Activated CD4-positive, alpha-beta T cell treated with anti-CD3 and anti-CD28 coated beads, Interleukin-2, amount 50 U/mL, for 4 hours (primary cell): ENCODE measurements around the gene SCUBE1.
"Not testable (repeated sequence)": the region's sequence is repeated elsewhere in the genome, so short reads cannot be mapped to it uniquely, and the experiment has no call there.

ENCODE experiments used
- DNase-seq, 2 experiments: peaks; one replicate each; pipeline ENCODE4 v3.0.0-alpha.2; 2020

Gene SCUBE1

DNA sequence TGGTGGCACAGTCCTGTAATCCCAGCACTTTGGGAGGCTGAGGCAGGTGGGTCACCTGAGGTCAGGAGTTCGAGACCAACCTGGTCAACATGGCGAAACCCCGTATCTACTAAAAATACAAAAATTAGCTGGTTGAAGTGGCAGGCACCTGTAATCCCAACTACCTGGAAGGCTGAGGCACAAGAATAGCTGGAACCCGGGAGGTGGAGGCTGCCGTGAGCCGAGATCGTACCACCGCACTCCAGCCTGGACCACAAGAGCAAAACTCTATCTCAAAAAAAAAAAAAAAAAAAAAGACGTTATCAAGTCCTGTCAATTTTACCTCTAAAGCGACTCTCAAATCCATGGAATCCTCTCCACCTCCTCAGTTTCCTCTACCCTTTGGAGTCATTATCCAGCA is 12.5 kb upstream of the SCUBE1 start:
- DNase-seq, result not testable (repeated sequence)

DNA sequence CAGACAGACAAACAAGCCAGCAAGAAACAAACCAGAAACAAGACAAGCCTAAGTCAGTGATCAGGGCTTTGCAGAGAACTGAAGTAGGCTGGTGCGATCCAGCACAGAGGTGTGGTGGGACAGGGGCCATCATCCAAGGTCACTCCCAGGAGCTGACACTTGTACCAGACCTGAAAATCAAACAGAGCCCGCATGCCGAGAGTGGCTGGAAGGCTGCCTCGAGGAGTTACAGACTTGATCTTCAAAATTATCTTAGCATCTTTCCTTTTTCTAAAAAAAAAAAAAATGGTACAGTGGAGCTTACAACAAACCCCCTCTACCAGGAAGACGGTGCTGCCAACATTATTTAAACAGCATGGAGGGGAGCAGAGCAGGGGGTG is 8.8 kb upstream of the SCUBE1 start:
- DNase-seq, result no peak

DNA sequence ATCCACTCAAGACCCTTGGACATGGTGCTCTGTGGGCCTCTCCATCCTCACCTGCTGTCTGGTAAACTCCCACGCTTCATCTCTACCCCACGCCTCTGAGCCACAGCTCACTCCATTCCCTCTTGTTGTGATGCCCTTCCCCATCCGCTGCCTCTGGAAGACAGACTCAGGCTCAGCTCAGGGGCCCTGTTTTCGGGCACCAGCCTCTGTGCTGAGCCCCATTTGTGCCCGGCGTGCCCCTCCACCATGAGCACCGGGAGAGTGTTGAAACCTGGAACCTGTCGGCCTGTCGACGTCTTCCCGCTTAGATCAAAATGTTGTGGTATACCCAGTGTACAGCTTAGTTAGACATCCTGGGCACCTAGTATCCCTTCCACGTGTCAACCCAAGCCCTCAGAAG is 6.5 kb upstream of the SCUBE1 start:
- DNase-seq, result no peak

DNA sequence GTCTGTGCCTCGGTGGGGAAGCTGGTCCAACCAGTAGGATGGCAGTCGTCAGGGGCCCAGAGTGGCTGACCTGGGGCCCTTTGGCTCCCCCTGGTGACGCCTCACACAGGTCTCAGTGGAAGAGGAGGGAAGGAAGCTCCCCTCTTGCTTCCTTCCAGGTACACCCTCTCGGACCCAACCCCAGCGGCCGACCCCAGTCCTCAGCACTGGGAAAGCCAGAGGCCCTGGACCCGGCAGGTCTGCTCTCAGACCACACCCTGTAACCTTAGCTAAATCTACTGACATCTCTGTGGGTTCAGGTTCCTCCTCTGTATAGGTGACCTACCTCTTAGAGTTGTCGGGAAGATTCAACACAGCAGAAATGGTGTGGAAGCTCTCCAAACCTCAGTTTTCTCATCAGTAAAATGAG is 3.4 kb upstream of the SCUBE1 start:
- peak; percentile 59 to 64 for DNase-seq

DNA sequence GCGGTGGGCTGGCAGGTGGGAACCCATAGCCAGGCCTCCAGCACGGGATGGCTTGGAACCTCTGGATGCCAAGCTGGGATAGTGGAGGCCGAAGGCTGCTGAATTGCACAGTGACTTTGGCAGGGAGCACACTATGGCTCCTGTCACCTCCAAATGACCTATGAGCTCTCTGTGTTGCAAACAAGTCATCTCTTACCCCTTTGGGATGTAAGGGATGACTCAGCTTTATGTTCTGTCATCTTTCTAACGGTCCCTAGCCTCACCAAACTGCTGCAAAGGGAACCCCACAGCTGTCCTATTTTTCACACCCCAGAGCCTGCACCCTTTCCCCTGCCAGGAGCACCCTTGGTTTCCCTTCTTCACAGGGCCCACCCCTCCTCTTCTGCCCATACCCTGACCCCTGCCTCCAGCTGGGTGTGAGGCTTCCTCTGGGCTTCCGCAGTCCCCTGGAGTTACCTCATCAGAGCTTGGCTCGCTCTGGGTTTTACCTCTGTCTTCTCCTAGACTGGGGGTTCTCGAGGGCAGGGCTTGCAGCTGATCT is 2.7 kb upstream of the SCUBE1 start:
- no peak for DNase-seq

DNA sequence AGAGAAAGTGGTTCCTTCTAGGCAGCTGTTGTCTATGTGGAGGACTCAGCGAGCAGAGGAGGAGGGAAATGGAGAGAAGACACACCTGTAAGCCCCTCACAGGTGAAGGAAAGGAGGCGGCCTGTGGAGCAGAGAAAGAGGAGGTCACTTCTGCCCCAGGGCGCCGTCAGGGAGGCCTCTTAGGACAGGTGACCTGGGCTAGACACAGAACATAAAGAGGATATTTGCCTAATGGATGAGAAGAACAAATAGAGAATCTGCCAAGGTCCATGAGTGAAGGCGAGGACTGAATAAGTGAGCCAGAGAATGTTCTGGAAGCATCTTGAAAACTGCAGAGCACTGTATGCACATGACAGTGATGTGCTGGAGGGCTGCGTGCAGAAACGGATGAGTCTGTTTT is 2.2 kb upstream of the SCUBE1 start:
- no peak for DNase-seq

DNA sequence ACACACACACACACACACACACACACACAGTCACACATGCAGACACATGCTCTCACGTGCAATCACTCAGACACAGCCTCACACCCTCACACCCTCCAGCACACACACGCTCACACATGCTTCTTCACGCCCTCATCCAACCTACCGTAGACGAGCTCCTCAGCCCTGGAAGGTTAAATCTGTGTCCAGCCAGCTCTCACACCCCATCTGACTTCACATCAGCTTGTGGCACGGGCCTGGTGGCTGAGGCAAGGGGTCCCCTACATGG is 1.3 kb upstream of the SCUBE1 start:
- no peak for DNase-seq

DNA sequence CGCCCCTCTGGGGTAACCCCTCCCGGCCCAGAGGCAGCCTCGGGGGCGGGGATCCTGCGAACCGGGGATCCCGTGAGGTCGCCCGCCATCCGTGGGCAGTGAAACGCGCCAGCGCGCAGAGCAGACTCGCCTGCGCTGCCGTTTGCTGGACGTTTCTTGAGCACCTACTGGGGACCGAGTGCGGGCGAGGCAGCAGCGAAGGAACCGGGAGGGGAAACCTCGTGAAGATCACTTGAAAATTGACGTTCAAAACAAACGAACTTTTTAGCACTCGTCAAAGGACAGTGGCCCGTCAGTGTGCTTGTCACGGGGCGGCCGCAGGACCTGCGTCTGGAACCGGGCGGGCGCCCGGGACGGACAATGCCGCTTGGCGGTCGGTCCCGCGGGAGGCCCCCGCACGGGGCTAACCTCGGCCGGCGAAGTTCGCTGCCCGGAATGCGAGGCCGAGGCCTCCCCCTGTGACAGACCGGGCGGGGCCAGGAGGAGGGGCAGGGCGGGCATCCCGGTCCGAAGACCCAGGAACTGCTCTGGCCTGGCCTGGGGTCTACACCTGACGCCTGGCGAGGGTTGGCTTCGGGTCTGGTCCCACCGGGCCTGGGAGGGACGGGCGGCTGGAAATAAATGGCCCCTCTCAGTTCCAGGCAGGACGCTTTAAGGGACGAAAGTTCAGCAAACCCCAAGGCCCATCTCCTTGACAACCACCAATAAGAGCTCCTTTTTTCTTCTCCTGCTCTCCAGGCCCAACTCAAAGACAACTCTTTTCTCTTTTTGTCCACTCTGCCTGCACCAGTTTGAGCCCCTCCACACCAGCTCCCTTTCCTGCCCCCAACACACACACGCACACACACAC is 723 bp upstream of the SCUBE1 start:
- no peak for DNase-seq

DNA sequence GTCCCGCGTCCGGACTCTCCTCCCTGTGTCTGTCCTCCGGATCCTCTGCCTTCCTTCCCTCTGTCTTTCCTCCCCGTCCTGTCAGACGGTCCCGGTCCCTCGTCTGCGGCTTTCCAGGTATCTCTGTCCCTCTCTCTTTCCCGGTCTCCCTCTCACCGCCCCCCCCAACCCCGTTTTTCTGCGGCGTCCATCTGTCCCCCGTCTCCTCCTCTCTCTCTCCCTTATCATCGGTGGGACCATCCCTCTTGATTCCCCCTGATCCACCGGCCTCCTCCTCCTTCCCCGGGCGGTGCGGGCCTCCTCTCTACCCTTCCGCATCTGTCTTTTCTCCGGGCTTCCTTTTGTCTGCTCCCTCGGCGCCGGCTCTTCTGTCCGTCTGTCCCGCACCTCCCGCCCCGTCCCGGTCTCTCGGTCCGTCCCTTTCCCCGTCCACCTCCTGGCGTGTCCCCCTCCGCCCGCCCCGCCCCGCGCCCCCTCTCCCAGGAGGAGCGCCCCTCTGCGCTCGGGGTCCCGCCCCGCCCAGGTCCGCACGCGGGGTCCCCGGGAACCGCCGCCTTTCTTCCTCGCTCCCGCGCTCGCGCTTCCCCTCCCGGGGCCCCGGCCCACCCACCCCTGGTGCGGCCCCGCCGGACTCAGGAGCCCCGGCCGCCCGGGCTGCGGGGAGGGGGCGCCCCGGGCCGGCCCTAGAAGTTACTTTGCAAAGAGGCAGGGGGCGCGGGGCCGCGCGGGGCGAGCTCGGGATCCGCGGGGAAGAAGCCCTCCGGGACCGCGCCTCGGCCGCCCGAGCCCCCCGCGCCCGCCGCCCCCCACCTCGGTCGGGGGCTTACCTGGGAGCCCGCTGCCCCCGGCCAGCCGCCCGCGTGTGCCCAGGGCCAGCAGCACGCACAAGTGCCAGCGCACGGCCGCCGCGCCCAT is 568 bp downstream of the SCUBE1 start:
- DNase-seq, result no peak

DNA sequence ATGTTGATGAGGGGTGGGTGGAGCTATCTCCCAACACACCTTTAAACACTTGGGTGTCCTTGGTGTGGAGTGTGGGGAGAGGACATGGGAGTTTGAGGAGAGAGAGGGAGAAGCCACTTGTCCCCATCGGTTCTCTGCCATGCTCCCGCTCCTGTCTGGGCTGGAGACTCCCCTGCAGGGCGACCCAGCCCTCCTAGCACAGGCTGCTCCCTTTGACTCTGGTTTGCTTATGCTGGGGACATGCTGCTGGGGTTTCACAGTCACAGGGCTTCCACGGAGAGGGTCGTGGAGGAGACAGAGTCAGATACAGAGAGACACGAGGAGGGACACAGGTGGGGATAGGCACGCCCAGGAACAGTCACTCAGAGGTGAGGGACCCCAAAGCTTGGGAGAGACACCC is 1.6 kb downstream of the SCUBE1 start:
- DNase-seq, result no peak

DNA sequence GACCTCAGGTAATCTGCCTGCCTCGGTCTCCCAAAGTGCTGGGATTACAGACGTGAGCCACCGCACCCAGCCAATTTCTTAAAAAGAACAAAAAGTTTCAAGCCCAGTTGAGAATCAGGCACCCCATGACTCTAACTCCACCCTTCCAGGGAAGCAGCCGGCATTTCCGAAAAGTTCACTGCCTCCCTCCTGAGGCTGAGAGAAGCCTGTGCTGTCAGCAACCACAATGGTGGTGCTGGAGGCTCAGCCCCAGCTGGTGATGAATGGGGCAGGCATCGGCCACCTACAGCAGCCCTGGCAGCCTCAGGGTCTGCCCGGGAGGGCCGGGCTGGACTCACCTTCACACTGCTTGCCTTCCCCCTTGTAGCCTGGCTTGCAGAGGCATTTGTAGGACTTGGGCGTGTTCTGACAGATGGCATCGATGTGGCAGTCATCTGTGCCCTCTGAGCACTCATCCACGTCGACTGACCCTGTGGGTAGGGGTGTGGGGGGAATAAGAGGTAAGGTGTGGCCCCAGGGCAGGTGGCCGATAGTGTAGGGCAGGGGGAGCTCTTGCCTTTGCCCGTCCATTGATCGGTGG is 4.3 kb downstream of the SCUBE1 start:
- no peak for DNase-seq

DNA sequence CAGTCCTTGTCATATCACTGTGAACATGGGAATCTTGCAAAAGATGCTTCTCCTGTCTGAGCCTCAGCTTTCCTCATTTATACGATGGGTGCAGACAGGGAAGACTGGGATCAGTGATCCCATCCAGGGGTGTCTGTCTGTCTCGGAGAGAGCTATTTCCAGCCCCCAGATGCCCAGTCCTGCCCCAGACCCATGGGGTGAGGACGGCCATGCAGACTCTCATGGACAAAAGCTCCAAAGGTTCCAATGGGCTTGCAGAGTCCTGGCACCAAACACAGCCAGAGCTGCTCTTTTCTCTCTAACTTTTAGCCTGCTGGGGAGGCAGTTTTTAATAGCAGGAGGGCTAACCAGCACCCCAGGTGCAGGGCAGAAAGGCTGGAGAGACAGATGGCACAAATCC is 5.2 kb downstream of the SCUBE1 start:
- DNase-seq, result no peak

DNA sequence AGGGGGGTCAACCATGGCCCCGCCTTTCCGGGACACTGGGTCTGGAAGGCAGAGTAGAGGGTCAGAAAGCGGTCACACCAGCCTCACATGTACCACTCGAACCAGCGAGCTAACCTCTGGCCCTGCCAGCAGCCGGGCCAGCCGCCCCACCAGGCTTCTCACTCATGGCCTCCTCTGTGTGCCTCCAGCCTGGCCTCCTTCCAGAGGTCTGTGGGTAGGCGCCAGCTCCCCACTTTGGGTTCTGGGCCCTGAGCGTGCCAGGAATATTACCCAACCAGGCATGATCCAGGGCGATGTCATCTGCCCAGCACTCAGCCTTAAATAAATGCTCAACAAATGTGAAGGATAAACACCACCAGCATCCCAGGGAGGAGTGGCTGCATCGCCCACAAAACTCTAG is 5.8 kb downstream of the SCUBE1 start:
- no peak for DNase-seq

DNA sequence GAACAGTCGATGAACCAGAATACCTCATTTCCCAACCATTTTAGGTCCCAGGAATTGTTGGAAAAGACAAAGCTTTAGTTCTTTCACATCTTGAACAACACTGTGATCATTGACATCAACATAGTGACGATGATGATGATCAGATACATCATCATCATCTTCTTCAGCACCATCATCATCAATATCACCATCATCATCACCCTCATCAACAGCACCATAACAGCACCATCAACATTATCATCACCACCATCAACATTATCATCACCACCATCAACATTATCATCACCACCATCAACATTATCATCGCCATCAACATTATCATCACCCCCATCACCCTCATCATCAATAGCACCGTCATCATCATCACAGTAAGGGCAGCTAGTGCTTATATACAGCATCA is 8.8 kb downstream of the SCUBE1 start:
- DNase-seq, result no peak

DNA sequence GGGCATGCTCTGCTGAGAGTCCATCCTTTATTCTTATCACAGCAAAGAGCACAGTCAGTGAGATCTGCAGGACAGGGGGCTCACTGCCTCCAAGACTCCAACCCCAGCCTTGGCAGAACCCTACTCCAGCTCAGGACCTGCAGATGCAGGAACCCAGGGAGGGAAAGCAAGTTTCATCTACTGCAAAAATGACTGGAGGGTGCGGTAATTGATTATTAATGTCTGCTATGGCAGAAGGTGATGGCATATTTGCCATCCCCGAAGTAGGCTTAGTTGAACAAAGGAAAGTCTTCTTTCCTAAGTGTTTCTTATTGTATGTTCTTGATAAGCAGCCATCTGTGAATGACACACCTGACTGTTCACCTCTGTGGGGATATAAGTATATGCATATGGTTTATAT is 9.2 kb downstream of the SCUBE1 start:
- DNase-seq, result no peak

DNA sequence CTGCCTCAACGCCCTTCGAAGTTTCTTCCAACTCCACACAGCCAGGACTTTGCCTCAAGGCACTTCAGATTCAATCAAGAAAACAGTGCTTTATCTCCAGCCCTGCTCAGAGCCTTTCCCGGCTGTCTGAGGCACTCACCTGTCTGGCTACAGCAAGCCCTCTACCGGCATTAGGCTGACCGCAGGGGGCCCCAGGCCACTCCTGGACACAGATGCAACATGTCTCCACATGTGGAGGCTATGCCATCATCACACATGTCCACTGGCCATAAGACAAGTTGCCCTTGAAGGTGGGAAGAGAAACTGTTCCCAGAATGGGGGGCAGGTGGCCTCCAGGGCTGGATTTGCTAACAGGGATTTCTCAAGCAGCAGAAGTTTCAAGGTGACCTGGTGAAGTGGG is 10.0 kb downstream of the SCUBE1 start:
- no peak for DNase-seq

DNA sequence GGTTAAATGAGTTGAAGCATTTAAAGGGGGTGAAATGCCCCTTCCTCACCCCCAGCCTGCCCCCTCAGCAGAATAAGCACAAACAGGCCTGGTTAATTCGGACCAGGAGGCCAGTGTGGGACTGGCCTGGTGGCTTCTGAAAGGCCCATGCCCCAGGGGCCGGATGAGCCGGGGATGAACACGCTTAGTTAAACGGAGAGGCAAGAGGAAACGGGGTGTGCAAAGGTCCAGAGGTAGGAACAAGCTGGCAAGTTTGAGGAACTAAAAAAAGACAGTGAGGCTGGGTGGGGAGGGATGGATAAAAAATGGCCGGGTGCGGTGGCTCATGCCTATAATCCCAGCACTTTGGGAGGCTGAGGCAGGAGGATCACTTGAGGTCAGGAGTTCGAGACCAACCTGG is 11.5 kb downstream of the SCUBE1 start:
- no peak for DNase-seq

DNA sequence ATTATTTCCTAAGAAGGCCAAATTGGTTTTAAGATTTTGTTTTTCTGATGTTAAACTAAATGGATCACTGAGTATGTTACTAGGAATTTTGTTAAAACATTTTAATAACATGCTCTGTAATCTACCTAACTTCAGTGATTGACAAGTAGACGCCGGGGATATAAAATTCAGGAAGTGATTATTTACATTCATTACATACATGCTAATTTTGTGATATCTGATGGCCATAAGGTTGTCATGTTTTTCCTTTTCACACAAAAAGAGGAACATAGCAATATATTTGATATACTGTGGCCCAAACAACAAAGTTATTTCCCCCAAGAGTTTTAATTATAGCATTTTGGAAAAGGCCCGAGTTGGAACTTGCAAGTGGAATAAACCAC is 12.1 kb downstream of the SCUBE1 start:
- DNase-seq, result no peak

DNA sequence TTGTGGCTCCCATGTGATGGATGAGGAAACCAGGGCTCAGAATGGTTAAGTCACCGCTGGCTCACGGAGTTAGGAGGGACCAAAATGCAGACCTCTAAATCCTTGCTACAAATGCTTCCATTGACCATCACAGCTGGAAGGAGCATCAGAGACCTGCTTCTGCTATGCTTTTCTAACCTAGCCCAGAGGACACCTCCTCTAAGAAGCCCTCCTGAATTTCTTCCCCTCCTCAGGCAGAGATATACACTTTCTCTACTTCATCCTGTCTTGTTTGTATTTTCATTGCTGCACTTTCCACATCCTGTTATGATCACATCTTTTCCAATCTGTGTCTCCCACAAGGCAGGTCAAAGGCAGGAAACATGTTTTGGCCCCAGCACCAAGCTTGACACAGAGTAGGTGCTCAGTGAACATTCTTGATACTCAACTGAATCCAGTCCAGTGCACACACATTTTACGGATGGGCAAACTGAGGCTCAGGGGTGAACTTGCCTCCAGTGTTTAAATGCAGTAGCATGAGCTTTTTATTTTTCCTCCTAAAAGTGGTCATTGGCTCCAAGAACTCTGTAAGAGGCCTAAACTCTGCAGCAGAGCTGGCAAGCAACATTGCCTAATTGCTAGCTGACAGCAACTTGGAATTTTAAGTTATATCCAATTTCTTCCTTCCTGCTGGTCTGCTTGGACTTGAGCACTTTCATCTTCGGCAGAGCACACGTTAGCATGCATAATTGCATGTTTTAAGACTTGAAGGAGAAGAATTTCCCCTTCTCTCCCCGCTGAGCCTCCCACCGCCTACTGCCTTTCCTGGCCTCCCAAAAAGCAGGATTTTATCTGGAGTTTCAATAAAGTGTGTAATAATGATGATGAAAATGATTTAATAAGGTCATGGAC is 12.7 kb downstream of the SCUBE1 start:
- DNase-seq, result no peak

DNA sequence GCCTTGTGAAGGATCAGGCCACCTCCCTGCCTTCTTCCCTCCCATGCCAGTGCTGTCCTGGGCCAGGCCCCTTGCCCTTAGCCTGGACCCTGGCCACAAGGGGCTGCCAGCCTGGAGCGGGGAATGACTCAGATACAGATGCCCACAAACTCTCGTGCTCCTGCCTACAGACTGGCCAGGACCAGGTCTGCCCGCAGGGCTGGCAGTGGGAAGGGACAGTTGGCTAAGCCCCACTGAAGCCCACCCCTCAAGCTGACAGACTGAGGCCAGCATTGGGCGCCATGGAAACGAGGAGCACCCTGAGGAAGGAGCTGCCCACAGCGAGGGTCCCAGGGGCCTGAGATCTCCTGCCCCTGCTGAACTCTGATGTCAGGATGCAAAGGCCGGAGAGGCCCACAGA is 14.1 kb downstream of the SCUBE1 start:
- DNase-seq, result no peak

DNA sequence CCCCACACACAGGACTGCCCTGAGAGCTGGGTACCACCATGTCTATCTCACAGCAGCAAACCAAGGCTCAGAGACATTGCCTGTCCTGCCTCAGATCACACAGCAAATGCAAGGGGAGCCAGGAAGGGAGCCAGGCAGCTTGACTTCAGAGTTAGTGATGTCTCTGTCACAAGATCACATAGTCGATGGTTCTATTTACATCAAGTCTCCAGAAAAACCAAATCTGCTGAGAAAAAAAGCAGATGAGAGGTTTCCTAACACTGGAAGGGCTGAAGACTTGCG is 16.1 kb downstream of the SCUBE1 start:
- DNase-seq, result no peak

DNA sequence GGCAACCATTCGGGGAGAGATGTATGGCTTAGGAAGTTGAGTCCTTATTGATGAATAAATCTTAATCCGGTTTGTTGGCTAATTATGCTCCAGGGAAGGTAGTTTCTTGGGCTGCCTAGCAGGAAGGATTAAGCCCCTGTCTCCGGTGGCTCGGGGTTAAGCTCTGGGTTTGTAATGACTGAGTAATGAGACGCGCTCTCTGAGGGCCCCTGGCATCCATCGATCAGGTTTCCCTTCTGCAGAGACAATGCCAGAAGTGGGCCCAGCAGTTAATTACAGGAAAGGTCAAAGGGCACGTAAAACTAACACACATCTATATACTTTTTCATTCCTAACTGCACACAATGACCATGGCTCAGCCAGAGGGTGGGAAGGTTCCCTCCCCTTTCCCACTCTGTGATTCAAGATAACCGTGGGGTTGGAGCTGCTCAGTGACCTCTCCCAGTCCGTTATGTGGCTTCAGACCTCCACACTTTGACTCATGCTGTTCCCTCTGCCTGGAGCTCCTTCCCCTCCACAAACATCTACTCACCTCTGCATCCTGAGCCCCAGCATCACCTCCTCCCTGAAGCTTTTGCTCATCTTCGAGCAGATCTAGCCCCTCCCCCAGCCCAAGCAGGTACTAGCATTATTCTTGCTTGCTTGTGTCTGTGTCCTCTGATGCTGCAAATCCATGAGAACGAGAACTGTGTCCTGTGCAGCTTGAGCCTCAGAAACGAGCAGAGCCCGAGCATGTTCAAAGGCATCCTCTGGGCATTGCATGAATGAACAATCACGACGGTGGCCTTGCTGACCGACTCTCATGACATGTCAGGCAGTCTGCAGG is 16.6 kb downstream of the SCUBE1 start:
- no peak for DNase-seq
